DMS53 treated with DMSO at 0.1 percent for 48 hours (cell line): ENCODE results near the gene RTEL1.
"Not testable (repeated sequence)": the region's sequence is repeated elsewhere in the genome, so short reads cannot be mapped to it uniquely, and the experiment has no call there.

Experiments used
- DNase-seq: peaks from one replicate; lab custom pipeline; 2025; ENCODE audit not compliant: unreplicated experiment; lab: John Stamatoyannopoulos, UW

Gene RTEL1

DNA sequence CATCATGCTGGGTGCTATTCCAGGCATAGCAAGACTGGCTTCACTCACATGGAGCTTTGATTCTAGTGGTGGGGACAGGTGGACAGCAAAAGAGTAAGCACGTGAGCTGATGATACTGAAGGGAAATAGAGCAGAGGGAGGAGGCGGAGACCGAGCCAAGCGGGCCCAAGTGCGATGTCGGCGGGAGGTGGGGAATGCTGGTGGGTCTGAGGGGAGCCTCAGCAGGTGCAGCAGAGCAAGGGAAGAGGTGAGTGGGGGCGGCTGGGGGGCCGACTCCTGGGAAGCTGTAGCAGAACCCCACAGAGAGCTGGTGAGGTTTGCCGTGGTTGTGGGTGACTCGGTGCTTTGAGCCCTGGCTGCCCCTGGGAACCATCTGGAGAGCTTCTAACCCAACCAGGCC, 10.2 kb downstream of the RTEL1 start:
- no peak for DNase-seq

DNA sequence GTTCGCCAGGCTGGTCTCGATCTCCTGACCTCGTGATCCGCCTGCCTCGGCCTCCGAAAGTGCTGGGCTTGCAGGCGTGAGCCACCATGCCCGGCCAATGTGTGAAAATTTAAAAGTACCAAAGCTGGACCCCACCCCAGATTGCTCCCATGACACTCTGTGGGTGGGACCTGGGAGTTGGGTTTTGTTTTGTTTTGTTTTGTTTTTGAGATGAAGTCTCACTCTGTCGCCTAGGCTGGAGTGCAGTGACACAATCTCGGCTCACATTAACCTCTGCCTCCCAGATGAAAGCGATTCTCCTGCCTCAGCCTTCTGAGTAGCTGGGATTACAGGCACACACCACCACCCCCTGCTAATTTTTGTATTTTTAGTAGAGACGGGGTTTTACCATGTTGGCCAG, 13.6 kb downstream of the RTEL1 start:
- not testable (repeated sequence) for DNase-seq

DNA sequence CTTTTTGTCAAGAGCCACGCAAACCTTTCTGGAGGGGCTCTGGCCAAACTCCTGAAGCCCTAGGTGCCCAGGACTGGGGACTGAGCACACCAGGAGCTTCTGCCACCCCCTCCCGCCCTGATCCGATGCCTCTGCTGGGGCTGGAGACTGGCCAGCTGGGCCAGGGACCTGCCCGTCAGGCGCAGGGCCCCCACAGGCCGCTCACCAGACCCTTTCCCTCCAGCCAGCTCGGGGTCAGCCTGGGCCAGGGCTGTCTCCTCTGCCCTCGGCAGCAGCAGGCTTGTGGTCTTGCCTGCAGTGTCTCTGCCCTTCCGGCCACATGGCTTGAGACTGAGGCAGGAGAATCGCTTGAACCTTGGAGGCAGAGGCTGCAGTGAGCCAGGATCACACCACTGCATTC, 14.6 kb downstream of the RTEL1 start:
- DNase-seq = no peak

DNA sequence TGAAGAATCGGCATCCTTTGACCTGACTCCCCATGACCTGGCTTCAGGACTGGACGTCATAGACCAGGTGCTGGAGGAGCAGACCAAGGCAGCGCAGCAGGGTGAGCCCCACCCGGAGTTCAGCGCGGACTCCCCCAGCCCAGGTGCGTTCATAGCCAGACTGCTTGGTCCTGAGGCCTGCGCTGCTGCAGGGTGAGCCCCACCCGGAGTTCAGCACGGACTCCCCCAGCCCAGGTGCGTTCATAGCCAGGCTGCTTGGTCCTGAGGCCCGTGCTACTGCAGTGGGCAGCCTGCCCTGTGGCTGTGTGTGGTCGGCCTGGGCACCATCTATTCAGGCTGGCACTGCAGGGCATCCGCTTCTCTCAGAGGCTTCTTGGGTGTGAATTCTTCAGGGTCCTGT, 15.8 kb downstream of the RTEL1 start:
- no peak for DNase-seq

DNA sequence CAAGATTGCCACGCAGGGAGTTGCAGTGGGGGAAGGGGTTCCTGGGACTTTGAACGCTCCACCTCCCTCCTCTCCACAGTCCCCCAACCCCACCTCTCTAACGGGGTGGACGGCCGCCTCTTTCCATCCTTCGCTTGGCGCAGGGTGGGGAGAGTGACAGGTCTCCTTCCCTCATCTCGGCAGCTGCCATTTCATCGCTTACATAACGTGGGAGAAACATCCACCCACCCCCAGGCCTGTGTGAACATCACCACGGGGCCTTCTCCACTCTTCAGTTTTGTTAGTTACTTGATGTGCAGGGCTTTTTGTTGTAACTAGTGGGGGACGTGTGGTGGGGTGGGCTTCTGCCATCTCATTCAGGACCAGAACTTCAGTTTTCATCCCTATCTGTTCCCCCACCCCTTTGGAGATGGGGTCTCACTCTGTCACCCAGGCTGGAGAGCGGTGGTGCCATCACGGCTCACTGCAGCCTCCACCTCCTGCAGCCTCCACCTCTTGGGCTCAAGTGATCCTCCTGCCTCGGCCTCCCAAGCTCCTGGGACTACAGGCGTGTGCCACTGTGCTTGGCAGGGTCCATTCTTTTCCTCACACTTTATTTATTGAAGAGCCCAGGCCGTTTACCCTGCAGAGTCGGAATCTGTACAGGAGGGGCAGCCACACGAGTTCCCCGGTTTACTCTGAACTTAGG, 17.7 kb downstream of the RTEL1 start:
- DNase-seq = no peak

DNA sequence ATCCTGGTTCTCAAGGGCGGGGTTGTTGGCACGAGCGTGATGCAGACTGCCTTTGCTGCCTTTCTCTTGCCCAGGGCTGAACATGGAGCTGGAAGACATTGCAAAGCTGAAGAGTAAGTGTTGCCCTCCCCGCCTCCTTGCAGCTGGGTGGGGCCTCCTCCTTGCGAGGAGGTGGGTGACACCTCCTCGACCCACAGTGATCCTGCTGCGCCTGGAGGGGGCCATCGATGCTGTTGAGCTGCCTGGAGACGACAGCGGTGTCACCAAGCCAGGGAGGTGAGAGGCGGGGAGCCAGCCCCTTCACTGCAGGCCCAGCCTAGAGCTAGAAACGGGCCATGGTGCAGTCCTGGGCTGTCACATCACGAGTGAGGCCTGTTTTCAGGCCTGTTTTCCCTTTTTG, 20.0 kb downstream of the RTEL1 start:
- no peak for DNase-seq

DNA sequence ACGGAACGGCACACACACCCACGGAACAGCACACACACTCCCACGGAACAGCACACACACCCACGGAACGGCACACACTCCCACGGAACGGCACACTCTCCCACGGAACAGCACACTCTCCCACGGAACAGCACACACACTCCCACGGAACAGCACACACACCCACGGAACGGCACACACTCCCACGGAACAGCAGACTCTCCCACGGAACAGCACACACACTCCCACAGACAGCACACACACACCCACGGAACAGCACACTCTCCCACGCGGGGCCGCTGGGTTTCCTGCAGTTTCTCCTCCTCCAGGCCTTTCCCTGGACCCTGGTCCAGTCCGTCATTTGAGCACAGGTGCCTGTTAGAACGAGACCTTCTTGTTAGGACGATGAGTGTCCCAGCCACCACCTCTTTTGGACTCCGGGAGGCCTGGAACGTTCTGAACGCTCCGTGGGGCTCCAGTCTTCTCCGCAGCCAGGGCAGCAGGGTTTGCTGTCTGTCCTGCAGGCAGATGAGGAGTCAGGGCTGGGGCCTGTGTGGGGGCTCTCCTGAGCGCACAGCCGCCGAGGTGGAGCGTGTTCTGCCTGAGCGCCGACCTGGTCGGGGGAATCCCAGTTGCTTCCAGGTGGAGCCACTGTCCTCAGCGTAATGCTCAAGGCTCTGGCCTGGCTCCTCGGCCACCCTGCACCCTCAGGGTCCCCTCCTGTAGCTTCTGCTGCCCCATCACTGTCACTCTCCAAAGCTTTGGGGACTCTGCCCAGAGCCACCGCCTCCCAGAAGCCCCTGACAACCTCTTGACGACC, 20.8 kb downstream of the RTEL1 start:
- no peak for DNase-seq

DNA sequence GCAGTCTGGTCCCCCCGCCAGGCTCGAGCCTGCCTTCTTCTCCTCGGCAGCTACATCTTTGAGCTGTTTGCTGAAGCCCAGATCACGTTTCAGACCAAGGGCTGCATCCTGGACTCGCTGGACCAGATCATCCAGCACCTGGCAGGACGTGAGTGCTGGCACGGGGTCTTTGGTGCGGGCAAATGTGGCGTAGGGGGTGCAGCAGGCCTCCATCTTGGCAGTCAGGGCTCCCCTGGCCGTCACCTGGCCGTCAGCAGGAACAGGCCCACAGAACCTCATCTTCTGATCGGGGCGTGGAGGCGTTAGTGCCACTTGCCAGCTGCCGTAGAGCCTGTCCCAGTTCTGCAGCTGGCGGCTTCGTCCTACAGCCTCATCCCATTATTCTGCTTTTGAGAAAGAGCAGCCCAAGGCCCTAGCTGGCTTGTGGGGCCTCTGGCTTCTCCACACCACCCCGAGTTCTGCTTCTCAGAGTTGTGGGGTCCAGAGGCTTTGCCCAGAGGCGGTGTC, 21.7 kb downstream of the RTEL1 start:
- DNase-seq = no peak

DNA sequence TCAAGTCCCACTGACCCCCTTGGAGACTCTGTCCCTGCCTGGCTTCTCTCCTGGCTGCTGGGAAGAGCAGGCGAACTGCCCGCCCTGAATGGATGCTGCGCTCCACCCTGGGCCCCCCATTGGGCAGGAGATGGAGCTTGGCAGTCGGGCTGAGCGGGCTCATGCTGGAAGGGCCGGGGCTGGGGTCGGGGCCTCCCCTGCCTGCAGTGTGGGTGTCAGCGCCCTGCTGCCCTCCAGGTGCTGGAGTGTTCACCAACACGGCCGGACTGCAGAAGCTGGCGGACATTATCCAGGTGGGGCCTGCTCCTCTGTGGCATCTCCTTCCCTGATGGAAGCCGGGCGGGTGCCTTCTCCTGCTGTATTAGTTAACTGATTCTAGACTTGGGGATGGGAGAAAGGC, 22.3 kb downstream of the RTEL1 start:
- no peak for DNase-seq

DNA sequence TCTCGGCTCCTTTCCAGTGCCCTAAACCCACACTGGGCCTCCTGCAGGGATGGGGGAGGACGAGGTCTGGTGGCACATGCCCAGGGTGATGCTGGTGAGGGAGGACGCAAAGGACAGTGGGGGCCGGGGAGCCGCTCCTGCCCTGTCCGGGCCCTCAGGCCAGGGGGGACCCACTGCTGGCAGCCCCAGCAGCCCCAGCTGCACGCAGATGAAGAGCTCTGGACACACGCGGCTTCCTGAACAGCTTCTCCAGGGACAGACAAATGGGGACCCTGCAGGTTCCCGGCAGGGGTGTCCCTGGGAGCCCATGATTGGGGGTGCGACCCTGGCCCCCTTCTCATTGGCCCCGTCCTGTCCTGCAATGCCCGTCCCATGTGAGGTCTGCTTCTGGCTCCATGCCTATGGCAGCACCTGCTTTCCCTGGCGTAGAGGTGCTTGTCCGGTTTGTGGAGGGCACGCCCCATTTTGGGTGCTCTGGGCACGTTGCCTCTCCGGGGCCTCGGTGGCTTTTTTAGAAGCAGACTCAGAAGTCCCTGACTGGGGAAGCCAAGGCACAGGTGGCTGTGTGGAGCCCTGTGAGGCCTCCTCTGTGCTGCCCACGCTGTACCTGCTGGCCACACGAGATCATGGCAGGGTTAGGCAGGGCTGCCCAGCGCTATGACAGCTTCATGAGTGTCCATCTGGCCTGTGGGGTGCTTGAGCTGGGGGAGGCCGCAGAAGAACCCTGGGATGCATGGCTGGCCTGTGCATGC, 22.9 kb downstream of the RTEL1 start:
- no peak for DNase-seq

DNA sequence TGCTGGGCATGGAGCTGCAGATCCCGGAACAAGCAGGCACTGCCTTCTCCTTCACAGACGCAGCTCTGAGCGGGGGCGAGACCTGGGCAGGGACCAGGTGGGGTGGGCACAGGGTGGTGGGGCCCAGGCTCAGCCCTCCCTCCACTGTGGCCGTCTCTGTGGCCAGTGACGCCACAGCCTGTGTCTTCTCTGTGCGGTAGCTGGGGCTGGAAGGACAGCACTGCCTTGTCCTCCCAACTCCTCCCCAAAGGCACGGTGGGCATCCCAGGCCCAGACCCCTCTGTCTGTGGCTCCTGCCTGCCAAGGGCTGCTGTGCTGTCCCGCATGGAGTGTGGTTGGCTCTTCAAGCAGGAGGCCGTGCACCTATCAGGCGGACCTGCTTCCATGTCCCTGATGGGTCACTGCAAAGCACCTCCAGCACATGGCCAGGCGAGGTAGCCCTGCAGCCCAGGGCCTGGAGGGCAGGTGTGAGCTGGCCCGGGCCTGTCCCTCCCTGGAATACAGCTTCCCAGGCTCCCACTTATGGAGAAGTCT, 23.6 kb downstream of the RTEL1 start:
- DNase-seq = no peak

DNA sequence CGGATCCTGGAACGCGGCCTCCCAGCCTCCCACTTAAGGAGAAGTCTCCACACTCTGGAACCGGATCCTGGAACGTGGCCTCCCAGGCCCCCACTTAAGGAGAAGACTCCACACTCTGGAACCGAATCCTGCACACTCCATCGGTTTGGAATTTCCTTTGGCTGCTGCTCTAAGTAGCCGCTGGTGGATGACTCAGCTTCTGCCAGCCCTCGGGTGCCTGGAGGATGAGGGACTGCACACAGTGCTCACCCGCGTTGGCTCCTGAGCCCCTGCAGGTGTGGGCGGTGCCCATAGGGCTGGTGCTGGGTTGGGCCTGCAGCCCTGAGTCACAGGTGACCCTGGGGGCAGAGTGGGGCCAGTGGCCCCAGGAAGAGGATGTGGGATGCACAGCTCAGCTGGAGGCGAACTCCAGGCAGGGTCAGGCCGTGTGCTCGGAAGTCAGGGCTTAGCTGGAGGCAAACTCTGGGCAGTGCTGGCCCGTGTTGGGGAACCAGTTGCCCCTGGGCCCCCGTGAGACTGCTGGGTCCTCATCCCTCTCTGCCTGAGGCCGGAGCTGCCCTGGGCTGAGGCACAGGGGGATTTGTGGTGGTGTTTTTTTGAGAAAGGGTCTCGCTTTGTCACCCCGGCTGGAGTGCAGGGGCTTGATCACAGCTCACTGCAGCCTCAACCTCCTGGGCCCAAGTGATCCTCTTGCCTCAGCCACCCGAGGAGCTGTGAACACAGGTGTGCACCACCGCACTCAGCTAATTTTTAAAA, 24.4 kb downstream of the RTEL1 start:
- peak; percentile 27 for DNase-seq

DNA sequence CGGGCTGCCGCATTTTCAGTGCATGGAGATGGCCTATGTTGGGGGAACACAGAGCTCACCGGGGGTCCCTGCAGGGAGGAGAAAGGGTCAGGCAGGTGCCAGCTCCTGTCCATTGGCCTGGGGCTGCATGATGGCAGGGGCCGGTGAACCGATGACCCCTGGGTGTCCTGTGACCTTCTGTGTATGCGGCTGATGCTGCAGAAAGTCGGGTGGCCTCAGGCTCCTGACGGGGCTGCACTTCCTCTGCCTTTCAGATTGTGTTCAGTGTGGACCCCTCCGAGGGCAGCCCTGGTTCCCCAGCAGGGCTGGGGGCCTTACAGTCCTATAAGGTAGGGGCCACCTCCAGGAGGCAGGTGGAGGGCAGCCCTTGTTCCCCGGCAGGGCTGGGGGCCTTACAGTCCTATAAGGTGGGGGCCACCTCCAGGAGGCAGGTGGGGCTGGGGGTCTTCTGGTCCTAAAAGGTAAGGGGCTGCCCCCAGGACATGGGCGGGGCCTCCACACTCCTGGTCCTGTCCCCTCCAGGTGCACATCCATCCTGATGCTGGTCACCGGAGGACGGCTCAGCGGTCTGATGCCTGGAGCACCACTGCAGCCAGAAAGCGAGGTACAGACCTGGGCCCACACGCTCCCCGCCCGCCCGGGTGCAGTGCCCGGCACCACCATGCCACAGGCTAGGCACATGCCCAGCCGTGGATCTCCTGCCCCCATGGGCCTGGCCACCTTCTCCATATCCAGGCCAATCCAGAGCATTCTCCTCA, 27.3 kb downstream of the RTEL1 start:
- DNase-seq = no peak

DNA sequence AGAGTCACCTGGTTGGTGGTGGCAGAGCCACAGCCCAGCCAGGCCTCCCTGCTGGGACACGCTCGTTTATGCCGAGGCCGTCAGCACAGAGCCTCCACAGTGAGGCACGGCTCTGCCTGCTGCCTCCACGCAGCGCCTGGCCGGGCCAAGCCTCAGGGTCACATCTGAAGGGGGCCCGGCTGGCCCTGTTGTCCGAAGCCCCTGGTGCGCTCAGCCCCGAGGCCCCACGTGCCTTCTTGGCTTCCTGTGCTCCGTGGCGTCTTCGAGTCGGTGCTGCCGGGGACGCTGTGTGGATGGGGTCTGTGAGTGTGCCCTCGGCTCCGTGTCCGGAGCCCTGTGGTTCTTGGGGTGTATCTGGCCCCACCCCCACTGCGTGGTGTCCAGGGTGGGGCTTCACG, 28.0 kb downstream of the RTEL1 start:
- no peak for DNase-seq

DNA sequence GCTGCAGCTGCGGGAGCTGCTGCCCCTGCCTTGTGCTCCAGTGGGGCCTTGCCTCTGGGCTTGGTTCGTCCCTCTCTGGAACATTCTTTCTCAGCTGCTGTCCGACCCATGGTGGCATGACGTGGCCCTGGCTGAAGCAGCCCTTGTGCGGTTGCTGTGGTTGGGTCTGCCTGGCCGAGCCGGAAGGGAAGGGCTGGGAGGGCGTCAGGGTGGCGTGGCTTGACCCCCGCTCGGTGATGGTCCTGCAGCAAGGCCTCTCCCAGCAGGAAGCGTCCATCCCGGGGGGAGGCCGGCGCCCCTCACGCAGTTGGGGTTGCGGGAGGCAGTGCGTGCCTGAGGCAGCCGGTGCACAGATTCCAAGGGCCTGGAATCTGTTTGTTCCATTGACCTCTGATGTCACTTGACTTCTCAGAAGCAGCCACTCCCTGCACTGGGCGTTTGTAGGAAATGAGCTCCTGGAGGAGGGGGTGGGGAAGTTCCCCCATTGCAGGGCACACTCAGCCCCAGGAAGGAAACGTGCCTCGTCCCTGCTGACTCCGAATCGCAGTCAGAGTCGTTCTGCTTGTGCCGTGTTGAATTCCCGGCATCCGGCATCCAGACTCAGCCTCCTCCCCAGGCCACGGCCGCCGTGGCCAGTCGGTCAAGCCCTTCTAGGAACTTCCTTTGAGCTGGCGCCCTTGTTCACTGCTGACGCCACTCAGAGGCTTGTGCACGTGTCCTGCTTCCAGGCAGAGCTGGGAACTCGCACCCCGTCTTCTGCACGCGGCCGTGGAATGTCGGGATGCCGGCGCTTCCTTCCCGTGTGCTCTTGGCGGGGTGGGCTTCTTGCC, 28.6 kb downstream of the RTEL1 start:
- no peak for DNase-seq

DNA sequence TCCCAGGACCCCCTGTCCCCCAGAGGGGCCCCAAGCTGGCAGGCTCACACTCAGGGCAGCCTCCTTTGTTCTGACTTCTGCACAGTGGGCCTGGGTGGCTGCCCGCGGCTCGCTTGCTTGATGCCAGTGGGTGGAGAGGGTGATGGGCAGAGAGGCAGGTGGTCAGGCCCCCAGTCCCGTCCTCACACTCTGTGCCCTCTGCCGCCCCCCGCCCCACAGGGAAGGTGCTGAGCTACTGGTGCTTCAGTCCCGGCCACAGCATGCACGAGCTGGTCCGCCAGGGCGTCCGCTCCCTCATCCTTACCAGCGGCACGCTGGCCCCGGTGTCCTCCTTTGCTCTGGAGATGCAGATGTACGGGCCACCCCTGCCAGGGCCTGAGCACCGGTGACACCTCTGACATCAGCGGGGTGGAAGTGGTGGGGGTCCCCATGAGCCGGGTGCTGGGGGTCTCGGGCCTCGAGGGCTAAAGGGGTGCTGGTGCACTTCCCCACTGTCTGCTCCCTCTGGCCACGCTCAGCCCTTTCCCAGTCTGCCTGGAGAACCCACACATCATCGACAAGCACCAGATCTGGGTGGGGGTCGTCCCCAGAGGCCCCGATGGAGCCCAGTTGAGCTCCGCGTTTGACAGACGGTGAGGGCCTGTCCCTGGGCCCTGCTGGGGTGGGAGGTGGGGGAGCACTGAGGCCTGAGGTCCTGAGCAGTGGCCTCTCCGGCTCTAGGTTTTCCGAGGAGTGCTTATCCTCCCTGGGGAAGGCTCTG, 29.5 kb downstream of the RTEL1 start:
- DNase-seq = no peak

DNA sequence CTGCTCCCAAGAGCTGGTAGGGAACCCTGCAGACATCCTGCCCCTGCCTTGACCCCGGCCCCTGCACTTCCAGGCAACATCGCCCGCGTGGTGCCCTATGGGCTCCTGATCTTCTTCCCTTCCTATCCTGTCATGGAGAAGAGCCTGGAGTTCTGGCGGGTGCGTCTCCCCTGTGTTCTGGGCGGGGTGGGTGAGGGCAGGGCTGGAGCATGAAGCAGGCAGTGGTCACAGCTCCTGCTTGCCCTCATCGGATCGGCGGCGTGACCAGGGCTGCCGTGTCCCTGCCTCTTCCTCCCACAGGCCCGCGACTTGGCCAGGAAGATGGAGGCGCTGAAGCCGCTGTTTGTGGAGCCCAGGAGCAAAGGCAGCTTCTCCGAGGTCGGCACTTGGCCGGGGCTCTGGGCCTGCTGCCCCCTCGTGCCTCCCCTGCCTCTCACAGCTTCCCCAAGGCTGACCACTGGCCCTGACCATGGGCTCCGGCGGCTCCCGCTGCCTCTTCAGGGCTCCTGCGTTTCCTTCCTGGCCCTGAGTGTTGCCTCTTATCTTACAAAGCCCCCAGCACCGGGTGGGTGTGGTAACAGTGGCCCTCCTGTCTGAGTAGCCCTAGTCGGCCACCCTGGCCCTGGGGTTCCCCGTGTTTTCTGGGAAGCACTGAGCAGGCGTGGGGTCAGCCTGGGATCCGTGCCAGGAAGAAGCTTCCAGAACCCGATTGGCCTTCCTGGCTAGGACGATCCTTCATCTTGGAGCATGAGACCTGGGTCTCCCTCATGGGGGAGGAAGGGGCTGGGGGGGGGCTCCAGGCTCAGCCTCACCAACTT, 30.3 kb downstream of the RTEL1 start:
- DNase-seq = no peak
